ENCODE results near the gene FSTL4. TPM values are rescaled to one million over a fixed set of nuclear protein-coding genes. Genes with fewer than 3 reads are reported as not detected.
"Not testable (repeated sequence)": the region's sequence is repeated elsewhere in the genome, so short reads cannot be mapped to it uniquely, and the experiment has no call there.

FSTL4 gene
- total RNA-seq, 1 experiment from 2014 or later: not detected

DNA sequence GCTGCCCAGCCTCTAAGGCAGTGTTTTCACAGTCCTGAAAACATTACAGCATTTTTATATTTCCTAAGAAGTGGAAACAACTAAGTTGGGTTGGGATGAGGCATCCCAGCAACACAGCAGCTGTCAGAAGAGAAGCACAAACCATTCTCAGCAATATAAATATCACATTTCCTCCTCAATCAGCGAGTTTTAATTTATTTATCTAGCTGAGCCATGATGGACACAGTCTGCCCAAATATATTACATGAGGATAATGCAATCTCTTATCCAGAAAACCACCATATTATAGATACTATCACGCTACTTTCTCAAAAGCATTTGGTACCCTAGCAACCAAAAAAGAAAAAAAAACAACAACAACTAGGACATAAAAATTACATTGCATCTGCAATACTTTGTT lies 158.5 kb downstream of the FSTL4 start:
- in situ Hi-C loops (cut with HindIII; ENCODE audit: low pct_unique_long_range_greater_than_20kb, low sequenced_read_pairs): no loop called here
- no peak for DNase-seq (ENCODE audit: low read depth)

DNA sequence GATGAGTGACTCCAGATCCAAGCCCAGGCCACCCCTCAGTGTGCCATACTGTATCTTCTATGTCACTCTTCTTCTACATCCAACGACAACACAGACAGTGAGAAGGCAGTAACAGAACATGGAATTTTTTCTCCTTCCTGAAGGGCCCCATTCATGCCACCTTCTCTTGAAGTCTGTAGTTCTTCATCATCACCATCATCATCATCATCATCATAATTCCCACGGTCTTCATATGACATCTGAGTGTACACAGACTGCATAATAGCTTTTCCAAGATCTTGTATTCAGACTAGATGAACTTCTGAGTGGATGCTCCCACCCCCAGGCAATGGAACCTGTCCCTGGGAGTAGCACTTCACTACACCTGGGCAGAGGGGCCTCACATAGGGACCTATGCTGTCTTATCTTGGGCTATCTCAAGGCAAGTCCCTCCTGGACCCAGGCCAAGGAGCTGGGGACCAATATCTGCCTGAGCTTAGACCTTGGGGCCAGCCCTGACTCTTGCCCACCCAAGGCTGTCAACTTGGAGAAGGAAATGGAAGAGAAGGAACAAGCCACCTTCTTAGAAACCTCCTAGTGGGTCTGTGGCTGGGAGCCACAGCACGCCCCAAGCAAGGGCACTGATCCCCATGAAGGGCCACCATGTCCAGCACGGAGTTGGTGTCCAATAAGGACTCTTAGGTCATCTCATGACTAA lies 159.1 kb downstream of the FSTL4 start:
- no peak for DNase-seq (ENCODE audit: low read depth)
- in situ Hi-C loops (cut with HindIII; ENCODE audit: low pct_unique_long_range_greater_than_20kb, low sequenced_read_pairs): no loop called here

DNA sequence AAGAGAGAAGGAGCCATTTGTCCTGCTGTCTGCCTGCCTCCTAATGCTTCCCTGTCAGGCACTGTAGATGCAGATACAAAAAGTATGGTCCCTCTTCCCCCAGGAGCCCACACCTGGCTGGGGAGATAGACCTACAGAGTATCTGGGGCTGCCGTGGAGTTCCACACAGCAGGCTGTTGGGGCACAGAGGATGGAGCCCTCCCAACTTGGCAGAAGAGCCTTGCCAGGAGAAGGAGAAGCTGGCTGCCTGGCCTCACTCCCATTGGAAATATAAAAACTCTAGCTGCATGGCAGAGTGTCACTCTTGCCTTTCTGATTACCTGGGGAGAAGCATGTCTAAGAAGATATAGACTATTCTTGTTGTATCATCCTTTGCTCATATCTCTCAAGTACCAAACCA lies 160.4 kb downstream of the FSTL4 start:
- DNase-seq (ENCODE audit: low read depth): no peak
- in situ Hi-C loops (cut with HindIII; ENCODE audit: low pct_unique_long_range_greater_than_20kb, low sequenced_read_pairs): no loop called here

DNA sequence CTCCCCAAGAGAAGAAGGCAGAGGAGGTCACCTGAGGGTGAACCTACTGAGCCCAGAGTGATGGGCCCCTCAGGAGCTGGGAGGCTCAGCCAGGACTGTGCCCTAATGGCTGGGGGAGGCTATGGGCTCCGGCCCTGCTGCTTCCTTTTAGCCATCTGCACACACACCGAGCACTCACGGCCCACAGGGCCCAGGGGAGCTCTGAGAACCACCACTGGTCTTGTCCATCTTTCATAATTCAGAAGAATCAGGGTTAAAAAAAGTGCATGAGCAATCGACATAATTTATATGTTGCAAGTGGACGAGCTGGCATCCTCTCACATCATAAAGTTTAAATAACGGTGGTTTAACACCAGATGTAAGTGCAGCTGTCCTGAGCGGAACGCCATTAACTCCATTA lies 162.1 kb downstream of the FSTL4 start:
- in situ Hi-C loops (cut with HindIII; ENCODE audit: low pct_unique_long_range_greater_than_20kb, low sequenced_read_pairs): no loop called here
- DNase-seq (ENCODE audit: low read depth): no peak

DNA sequence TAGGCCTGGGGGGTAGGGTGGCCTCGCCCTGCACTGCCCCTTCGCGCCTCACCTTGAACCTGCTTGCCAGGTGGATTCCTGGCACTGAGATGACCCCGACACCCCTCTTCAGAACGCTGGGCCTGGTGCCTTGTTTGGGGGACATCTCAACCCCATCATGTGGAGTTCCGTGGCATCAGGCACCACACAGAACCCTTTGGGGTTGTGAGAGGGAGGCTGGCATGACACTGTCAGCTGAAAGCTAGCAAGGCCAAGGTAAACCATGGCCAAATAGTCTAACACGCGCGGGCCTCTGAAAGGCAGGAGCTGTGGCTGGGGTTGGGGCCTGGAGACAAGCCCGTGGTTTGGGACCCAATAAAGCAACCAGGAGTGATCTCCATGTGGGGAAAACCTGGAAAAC lies 163.2 kb downstream of the FSTL4 start:
- in situ Hi-C loops (cut with HindIII; ENCODE audit: low pct_unique_long_range_greater_than_20kb, low sequenced_read_pairs): no loop called here
- no peak for DNase-seq (ENCODE audit: low read depth)

DNA sequence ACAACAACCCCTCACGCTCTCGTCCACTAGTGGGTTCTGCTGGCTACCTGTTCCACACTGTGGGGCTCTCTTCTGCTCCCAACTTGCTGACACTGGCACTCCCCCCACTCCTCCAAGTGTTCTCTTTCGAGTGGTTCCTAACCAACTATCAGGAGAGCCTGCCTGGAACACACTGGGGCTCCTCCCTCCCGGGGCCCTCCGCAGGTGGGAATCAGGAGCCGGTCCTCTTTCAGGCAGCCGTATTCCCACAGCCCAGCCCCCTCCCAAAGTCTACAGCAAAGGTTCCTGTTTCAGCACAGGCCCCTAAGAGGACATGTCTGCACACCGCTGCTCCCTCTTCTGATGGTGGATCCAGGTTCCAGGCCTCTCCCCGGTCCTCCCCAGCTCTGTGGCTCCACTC lies 165.9 kb downstream of the FSTL4 start:
- in situ Hi-C loops (cut with HindIII; ENCODE audit: low pct_unique_long_range_greater_than_20kb, low sequenced_read_pairs): no loop called here
- DNase-seq (ENCODE audit: low read depth): no peak

DNA sequence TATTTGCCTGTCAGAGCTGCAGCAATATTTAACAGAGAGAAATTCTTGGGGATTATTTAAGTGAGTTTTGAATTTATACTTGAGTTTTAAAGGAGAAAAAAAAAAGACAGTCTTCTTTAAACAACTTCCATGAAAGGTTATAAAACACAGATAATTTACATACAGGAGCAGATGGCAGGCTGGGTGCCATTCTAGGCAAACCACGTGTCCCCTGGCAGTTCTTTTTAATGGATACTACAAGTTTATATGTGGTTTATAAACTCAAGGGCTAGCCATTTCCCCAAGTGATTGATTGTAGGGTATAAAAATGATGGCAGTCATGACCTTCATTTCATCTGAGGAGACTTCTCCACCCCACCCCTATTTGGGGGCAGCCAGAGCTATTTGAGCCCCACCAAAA lies 166.6 kb downstream of the FSTL4 start:
- DNase-seq (ENCODE audit: low read depth): no peak
- in situ Hi-C loops (cut with HindIII; ENCODE audit: low pct_unique_long_range_greater_than_20kb, low sequenced_read_pairs): no loop called here

DNA sequence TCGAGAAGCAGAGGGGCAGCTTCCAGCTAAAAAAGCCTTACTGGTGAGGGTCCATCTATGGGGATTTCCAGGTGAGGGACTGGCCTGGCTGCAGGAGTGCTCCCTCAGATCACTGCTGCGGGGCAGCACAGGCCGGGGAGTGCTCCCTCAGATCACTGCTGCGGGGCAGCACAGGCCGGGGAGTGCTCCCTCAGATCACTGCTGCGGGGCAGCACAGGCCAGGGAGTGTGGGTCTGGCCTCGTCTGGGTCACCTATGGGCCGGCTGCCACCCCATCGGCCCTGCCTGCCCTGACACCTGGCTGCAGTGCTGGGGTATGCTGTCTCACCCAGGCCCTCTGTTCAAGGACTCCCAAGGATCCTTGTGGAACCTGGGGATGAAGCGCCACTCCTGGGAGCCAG lies 167.1 kb downstream of the FSTL4 start:
- DNase-seq (ENCODE audit: low read depth); in situ Hi-C loops (cut with HindIII; ENCODE audit: low pct_unique_long_range_greater_than_20kb, low sequenced_read_pairs): not testable (repeated sequence)

DNA sequence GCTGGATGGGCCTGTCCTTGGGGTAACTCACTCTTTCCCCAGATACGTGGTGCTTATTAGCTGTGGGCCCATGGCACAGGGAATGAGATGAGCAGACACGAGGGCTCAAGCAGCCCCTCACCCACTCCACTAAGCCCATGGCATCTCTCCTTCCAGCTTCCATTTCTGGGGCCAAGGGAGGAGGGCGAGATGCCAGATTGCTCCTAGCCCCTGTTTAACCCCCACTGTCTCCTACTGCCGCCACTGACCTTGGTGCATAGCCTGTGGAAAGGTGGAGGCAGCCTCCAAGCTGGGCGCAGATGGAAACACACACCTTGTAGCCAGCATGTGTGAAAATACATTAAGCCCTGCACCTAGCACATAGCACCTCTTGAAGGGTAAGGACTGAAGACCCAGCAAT lies 167.6 kb downstream of the FSTL4 start:
- DNase-seq (ENCODE audit: low read depth): no peak
- in situ Hi-C loops (cut with HindIII; ENCODE audit: low pct_unique_long_range_greater_than_20kb, low sequenced_read_pairs): no loop called here

DNA sequence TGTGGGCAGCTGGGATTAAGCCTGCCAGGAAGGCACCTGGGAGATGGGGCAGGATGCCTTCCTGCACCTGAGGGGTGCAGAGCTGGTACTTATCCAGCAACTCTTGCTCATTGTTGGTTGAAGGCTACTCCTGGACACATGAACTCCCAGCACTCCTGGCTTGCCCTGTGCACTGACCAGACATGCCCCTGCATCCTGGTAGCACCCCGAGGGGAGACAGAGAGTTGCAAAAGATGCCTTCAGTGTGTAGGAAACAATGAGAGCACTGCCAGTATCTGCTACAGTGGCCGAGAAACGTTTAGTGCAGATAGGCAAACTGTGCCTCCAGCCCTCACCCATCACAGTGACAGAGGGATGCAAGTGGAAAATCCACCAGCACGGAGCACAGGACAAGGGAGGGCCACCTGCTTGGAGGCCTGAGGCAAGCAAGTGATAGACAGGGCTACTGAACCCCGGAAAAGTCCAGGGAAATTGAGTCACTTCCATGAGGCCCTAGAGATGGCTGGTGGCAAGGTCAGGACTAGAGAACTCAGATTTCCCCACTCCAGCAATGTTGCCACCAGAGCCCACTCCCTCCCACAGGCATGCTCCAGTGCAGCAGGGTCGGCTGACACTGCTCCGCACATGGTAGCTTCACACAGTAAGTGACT lies 171.1 kb downstream of the FSTL4 start:
- DNase-seq (ENCODE audit: low read depth): no peak
- in situ Hi-C loops (cut with HindIII; ENCODE audit: low pct_unique_long_range_greater_than_20kb, low sequenced_read_pairs): no loop called here

DNA sequence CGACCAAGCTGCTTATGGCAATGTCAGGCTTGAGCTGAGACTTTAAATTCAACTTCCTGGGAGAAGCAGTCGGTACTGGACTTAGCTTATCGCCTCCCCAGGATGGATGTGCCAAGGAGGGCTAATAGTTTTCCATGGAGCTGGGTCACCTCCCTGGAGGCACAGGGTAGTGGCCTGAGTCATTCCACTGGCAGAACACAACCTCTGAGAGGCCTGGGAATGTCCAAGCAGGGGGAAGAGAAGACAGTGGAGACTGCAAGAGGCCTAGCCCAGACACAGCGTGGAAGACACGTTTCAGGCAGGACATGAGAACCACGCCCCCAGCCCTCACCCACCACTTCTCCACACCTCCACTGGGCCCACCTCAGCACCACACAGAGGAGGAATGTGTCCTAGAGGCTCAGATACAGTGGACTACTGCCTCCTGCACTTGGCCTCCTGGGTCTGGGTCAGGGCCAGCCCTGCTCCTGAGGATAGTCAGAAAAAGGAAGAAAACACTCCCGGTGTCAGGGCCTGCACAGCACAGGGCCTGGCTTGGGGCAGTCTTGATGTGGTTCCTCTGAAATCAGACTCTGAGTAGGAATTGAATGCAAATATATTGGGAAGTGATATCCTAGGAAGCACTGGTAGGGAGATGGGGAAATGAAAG lies 171.8 kb downstream of the FSTL4 start:
- no peak for DNase-seq (ENCODE audit: low read depth)
- in situ Hi-C loops (cut with HindIII; ENCODE audit: low pct_unique_long_range_greater_than_20kb, low sequenced_read_pairs): no loop called here

DNA sequence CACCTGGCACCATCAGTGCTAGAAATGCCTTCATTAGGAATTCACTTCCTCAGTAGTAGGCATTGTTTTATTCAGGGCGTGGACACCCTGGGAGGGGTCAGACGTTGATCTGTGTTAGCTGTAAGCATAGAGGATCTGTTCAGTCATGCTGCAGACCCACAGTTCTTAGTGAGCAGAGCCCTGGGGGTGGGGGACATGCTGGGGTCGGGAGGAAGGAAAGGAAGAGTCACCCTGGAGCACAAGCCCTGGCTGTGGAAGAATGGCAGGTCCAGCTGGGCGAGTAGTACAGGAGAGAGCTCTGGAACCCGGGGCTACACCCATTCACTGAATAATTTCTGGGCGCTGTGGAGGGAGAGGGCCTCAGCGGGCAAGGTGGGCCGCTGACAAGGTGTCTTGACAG lies 172.5 kb downstream of the FSTL4 start:
- in situ Hi-C loops (cut with HindIII; ENCODE audit: low pct_unique_long_range_greater_than_20kb, low sequenced_read_pairs): no loop called here
- no peak for DNase-seq (ENCODE audit: low read depth)

DNA sequence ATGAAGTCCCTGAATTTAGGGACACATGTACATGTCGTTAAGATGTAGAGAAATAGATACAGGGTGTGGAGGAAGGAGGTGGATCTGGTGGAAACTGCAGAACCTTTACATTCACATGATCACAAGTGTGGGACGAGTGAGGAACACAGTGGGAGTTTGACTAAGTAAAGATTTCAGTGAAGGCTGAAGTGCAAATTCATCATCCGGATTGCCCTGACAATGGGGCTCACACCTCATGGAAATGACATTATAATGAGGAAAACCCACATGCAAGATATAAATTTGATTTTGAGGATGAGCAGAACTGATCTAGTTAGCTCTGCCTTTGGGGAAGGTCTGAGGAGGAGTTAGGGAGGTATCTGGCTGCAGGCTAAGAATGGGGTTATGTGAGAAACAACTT lies 173.9 kb downstream of the FSTL4 start:
- in situ Hi-C loops (cut with HindIII; ENCODE audit: low pct_unique_long_range_greater_than_20kb, low sequenced_read_pairs): no loop called here
- no peak for DNase-seq (ENCODE audit: low read depth)

DNA sequence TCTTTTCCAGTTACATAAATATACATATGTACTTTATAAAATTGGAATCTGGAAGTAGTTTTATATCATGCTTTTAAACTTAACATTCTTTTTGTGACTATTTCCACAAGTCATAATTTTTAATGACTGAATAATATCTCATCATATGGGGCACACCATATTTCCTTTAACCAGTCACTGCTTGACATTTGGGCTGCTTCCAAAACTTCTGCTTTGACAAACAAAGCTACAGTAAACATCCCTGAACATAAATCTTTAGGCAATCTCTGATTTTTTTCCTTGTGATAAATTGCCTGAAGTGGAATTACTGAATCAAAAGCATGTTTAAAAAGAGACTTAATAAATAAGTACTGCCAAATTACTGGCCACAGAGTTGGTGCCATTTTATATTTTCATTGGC lies 178.0 kb downstream of the FSTL4 start:
- in situ Hi-C loops (cut with HindIII; ENCODE audit: low pct_unique_long_range_greater_than_20kb, low sequenced_read_pairs): no loop called here
- DNase-seq (ENCODE audit: low read depth): no peak

DNA sequence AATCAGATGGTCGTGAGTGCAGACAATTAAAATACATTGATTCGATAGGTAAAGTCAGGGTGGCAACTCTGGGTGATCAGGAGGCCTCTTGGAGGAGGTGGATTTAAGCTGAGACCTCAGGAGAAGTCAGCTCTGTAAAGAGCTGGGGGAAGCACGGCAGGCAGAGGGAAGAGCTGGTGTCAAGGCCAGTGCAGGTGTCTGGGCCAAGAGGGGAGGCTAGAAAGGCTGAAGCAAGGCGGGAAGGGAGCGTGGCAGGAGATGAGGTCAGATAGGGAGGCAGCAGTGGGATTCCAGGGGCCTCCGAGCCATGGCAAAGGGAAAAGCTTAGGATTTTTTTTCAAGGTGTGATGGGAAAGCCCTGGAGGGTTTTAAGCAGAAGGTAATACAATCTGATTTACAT lies 178.7 kb downstream of the FSTL4 start:
- in situ Hi-C loops (cut with HindIII; ENCODE audit: low pct_unique_long_range_greater_than_20kb, low sequenced_read_pairs): no loop called here
- no peak for DNase-seq (ENCODE audit: low read depth)

DNA sequence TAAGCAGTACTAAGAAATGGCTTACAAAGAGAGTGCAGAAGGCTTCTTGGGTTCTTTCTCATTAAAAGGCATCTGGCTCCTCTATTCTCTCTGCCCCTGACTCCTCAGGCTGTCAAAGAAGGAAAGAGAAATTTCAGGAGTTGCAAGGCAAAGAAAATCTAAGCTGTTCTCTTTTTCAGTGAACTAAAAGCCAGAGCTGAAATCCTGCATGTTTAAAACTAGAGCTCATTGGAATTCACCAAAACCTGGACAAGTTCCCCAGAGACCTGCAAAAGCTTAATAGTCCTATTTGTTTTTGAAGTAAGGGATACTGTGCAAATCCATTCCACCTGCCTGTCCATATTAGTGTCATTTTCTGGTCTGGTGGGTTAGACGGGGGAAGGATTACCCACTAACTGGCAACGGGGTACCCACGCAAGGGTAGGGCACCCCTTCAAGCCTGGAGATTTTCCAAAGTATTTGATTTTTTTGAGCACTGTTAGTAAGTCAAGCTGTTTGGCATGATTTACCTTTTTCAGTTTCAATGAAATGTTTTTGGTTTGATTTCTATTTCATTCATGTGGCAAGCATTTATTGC lies 179.3 kb downstream of the FSTL4 start:
- in situ Hi-C loops (cut with HindIII; ENCODE audit: low pct_unique_long_range_greater_than_20kb, low sequenced_read_pairs): no loop called here
- no peak for DNase-seq (ENCODE audit: low read depth)

DNA sequence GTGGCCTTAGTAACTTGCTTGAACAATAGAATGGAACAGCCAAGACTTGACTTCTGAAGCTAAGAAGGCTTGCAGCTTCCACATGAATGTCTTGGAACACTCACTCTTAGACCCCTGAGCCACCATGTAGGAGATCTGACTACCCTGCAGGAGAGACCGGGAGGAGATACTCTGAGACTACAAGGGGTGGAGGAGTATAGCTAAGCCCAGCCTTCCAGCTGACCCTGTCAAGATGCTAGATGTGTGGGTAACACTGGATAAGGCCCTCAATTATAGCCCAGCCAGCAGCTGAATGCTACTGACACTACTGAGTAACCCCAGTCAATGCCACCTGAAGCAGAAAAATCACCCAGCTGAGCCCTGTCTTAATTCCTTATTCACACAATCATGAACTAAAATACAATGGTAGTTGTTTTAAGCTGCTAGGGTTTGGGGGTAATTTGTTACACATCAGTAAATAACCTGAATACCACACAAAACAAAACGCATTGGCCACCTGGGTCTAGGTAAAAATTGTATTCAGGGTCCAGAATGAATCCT lies 180.9 kb downstream of the FSTL4 start:
- no peak for DNase-seq (ENCODE audit: low read depth)
- in situ Hi-C loops (cut with HindIII; ENCODE audit: low pct_unique_long_range_greater_than_20kb, low sequenced_read_pairs): no loop called here

DNA sequence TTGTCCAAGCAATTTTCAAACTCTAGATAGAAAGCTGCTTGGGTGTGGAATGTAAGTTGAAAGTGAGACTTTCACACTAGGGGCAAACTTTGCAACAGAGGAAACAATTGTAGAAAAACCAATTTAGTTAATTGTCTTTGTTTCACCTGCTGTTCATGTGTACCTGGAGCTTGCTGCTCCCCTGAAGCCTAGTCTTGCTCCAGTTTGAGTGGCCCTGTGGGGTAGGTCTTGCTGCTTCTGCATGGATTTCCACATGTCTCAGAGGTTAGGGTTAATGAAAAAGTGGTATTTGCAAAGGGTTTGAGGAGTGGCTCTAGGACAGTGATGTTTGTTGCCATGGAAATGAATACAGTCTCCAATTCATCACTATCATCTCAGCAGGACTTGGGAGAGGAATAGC lies 182.2 kb downstream of the FSTL4 start:
- in situ Hi-C loops (cut with HindIII; ENCODE audit: low pct_unique_long_range_greater_than_20kb, low sequenced_read_pairs): no loop called here
- no peak for DNase-seq (ENCODE audit: low read depth)

DNA sequence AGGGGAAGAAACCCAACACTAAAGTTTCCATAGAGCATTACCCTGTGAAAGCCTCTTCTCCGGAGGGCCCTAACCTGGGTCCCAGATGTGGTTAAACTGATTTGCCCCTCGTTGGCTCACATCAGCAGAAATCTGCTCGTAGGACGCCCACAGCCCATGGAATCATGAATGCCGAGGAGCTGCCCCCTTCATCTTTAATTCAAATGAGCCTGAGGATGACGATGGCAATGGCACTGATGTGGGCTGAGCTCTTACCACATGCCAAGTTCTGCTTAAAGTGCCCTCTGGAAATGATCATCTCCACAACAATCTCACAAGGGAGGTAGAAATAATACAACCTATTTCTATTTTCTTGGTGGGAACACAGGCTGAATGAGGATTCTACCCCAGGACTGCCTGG lies 183.3 kb downstream of the FSTL4 start:
- in situ Hi-C loops (cut with HindIII; ENCODE audit: low pct_unique_long_range_greater_than_20kb, low sequenced_read_pairs): no loop called here
- DNase-seq (ENCODE audit: low read depth): no peak

All from Caki2 (cell line).